ENCODE measurements around the gene PKDCC. TPM values are rescaled to one million over a fixed set of nuclear protein-coding genes. Genes with fewer than 3 reads are reported as not detected.

PKDCC gene
- total and polyA plus RNA-seq, 2 of the 8 experiments (the other 6 are each of a cell fraction or from before 2014, with no cell fraction given) = 49.9 to 80.1 TPM

GRCh38 chr2:42082016-42082415 lies 34.2 kb downstream of the PKDCC start (continued):
- no peak for TF ChIP-seq POU5F1 (IDR thresholded peaks at IDR 0.05; ENCODE audit: low read depth, low read length)
- no peak for TF ChIP-seq CREB1 (IDR thresholded peaks at IDR 0.05)
